HepG2 (cell line): Measurements from ENCODE around the gene FOXA3. TPM values are rescaled to one million over a fixed set of nuclear protein-coding genes. Genes with fewer than 3 reads are reported as not detected.

ENCODE experiments used
- CHD4 ChIP-seq: fragments of 200-600 bp; sonication (generic); IDR thresholded peaks from 2 replicates; pipeline ENCODE4 v1.7.0; 2017; ENCODE audit warnings: mild to moderate bottlenecking, low read length, borderline replicate concordance
- GTF3A ChIP-seq: sonication (generic); formaldehyde crosslinking; conservative IDR thresholded peaks from 2 replicates; pipeline ENCODE4 v1.4.0; 2020; ENCODE audit warnings: mild to moderate bottlenecking, missing genetic modification reagents
- HNF4G ChIP-seq, 2 experiments: sonication (generic) in 1 of 2; formaldehyde crosslinking in 1 of 2; IDR thresholded peaks; 2 replicates each; pipeline versions ENCODE4 v1.4.0 to v1.6.1; 2011 to 2020; ENCODE audit warnings: borderline replicate concordance in 2 of 2, low read depth in 2 of 2, mild to moderate bottlenecking in 2 of 2, low read length in 1 of 2, missing genetic modification reagents in 1 of 2, moderate library complexity in 1 of 2
- JDP2 ChIP-seq: sonication (generic); formaldehyde crosslinking; IDR thresholded peaks from 2 replicates; pipeline ENCODE4 v1.8.1; 2022; ENCODE audit warnings: missing genetic modification reagents, borderline replicate concordance
- KAT7 ChIP-seq: IDR thresholded peaks from 2 replicates; pipeline ENCODE4 v1.6.1; 2018; ENCODE audit warnings: borderline replicate concordance, missing compliant biosample characterization
- MTA3 ChIP-seq: sonication (generic); formaldehyde crosslinking; IDR thresholded peaks from 2 replicates; pipeline ENCODE4 v1.4.0; 2020; ENCODE audit warnings: missing genetic modification reagents
- MTERF4 ChIP-seq: sonication (generic); formaldehyde crosslinking; IDR thresholded peaks from 2 replicates; pipeline ENCODE4 v1.8.0; 2023; ENCODE audit warnings: mild to moderate bottlenecking, missing genetic modification reagents
- NR2F2 ChIP-seq: IDR thresholded peaks from 2 replicates; pipeline ENCODE4 v1.6.1; 2012; ENCODE audit warnings: low read depth, inconsistent platforms, borderline replicate concordance
- POLR2G ChIP-seq: fragments of 200-400 bp; formaldehyde crosslinking; IDR thresholded peaks from 2 replicates; pipeline ENCODE4 v1.6.1; 2018; ENCODE audit warnings: mild to moderate bottlenecking, low read depth, low read length, moderate library complexity
- RFX3 ChIP-seq: IDR thresholded peaks from 2 replicates; pipeline ENCODE4 v1.6.1; 2016; ENCODE audit warnings: missing biosample characterization, missing genetic modification reagents
- RXRA ChIP-seq: sonication (generic); formaldehyde crosslinking; IDR thresholded peaks from 2 replicates; pipeline ENCODE4 v1.5.1; 2020; ENCODE audit warnings: missing genetic modification reagents
- RXRB ChIP-seq: IDR thresholded peaks from 2 replicates; pipeline ENCODE4 v1.6.1; 2016; ENCODE audit warnings: borderline replicate concordance, missing genetic modification reagents, missing compliant biosample characterization
- TBX2 ChIP-seq: sonication (generic); formaldehyde crosslinking; IDR thresholded peaks from 2 replicates; pipeline ENCODE4 v1.5.0; 2020; ENCODE audit warnings: missing genetic modification reagents, mild to moderate bottlenecking, borderline replicate concordance
- TFDP1 ChIP-seq: IDR thresholded peaks from 2 replicates; pipeline ENCODE4 v1.6.1; 2016; ENCODE audit warnings: missing compliant biosample characterization, missing genetic modification reagents, borderline replicate concordance
- TOE1 ChIP-seq: sonication (generic); formaldehyde crosslinking; IDR thresholded peaks from 2 replicates; pipeline ENCODE4 v1.4.0; 2020; ENCODE audit warnings: mild to moderate bottlenecking, missing genetic modification reagents
- YEATS2 ChIP-seq: sonication (generic); formaldehyde crosslinking; IDR thresholded peaks from 2 replicates; pipeline ENCODE4 v1.4.0; 2020; ENCODE audit warnings: missing genetic modification reagents, borderline replicate concordance
- ZBTB33 ChIP-seq: sonication (generic); formaldehyde crosslinking; IDR thresholded peaks from 2 replicates; pipeline ENCODE4 v1.4.0; 2020; ENCODE audit warnings: missing genetic modification reagents
- ZNF230 ChIP-seq: sonication (generic); formaldehyde crosslinking; IDR thresholded peaks from 2 replicates; pipeline ENCODE4 v1.4.0; 2020; ENCODE audit warnings: mild to moderate bottlenecking, missing genetic modification reagents
- ZNF431 ChIP-seq: sonication (generic); formaldehyde crosslinking; IDR thresholded peaks from 2 replicates; pipeline ENCODE4 v1.9.0; 2022; ENCODE audit warnings: missing genetic modification reagents, low read depth, mild to moderate bottlenecking, borderline replicate concordance
- ZNF546 ChIP-seq: sonication (generic); formaldehyde crosslinking; conservative IDR thresholded peaks from 2 replicates; pipeline ENCODE4 v1.8.1; 2023; ENCODE audit warnings: mild to moderate bottlenecking, missing genetic modification reagents
- ZNF567 ChIP-seq: sonication (generic); formaldehyde crosslinking; IDR thresholded peaks from 2 replicates; pipeline ENCODE4 v1.8.1; 2023; ENCODE audit warnings: mild to moderate bottlenecking, missing genetic modification reagents, borderline replicate concordance
- ZNF597 ChIP-seq: sonication (generic); formaldehyde crosslinking; IDR thresholded peaks from 2 replicates; pipeline ENCODE4 v1.5.0; 2020; ENCODE audit warnings: missing genetic modification reagents
- ZNF672 ChIP-seq: sonication (generic); formaldehyde crosslinking; IDR thresholded peaks from 2 replicates; pipeline ENCODE4 v1.8.1; 2022; ENCODE audit warnings: missing genetic modification reagents
- ZNF788 ChIP-seq: sonication (generic); formaldehyde crosslinking; IDR thresholded peaks from 2 replicates; pipeline ENCODE4 v1.5.0; 2020; ENCODE audit warnings: mild to moderate bottlenecking, missing genetic modification reagents, borderline replicate concordance
- polyA plus RNA-seq, 8 experiments: library from polyadenylated mRNA; depleted of rRNA in 3 of 8; stranded (reverse) in 7 of 8; unstranded in 1 of 8; fragments of >200 nt; fragmentation: Illumina TruSeq in 4 of 8; extraction: Trizol in 4 of 8; gene quantifications; 2 replicates each; pipeline versions ENCODE4 v1.2.1 to v1.2.3, GENCODE V29; 2011 to 2016; ENCODE audit warnings: low read depth in 4 of 8, missing spikeins in 1 of 8, mixed read lengths in 1 of 8; ENCODE audit not compliant: insufficient read depth in 1 of 8
- total RNA-seq, 5 experiments: library from RNA; depleted of rRNA; stranded (reverse); fragments of >200 nt; fragmentation: Illumina TruSeq; extraction: Trizol; gene quantifications; 2 replicates each; pipeline ENCODE4 v1.2.3, GENCODE V29; 2016; ENCODE audit warnings: low read depth in 1 of 5

FOXA3 gene
- total and polyA plus RNA-seq, 2 of the 13 experiments (the other 11 are each of a cell fraction or from before 2014, with no cell fraction given): 29.8 to 47.6 TPM

- no peak for TF ChIP-seq CHD4
- no peak for TF ChIP-seq ZBTB33
- TF ChIP-seq POLR2G: peak; percentile 83
- TF ChIP-seq ZNF431 (CRISPR knock-in tag): no peak
- TF ChIP-seq TFDP1 (CRISPR knock-in tag): no peak; the same call in 1 of the 2 replicates
- TF ChIP-seq ZNF230 (CRISPR knock-in tag): no peak
- no peak for TF ChIP-seq RXRB (CRISPR knock-in tag)
- no peak for TF ChIP-seq MTA3 (CRISPR knock-in tag)
- TF ChIP-seq ZNF597 (CRISPR knock-in tag): no peak
- no peak for TF ChIP-seq ZNF672 (CRISPR knock-in tag)
- TF ChIP-seq TOE1 (CRISPR knock-in tag): no peak
- TF ChIP-seq ZNF546 (CRISPR knock-in tag): no peak
- TF ChIP-seq ZNF788 (CRISPR knock-in tag): no peak
- TF ChIP-seq MTERF4 (CRISPR knock-in tag): 0 out of 2 replicates have a peak, but pooled peaks have one; percentile 73
- TF ChIP-seq NR2F2: no peak
- TF ChIP-seq RFX3 (CRISPR knock-in tag): peak; percentile 80
- peak; percentile 30; the same call in 1 of the 2 replicates for TF ChIP-seq YEATS2 (CRISPR knock-in tag)
- TF ChIP-seq GTF3A (CRISPR knock-in tag): no peak
- TF ChIP-seq HNF4G (IDR thresholded peaks at IDR 0.05; ENCODE audit: borderline replicate concordance, low read depth, low read length): no peak
- no peak for TF ChIP-seq HNF4G (CRISPR knock-in tag; IDR thresholded peaks at IDR 0.05; ENCODE audit: borderline replicate concordance, low read depth)
- TF ChIP-seq ZNF567: 0 out of 2 replicates have a peak, but pooled peaks have one; percentile 66
- 0 out of 2 replicates have a peak, but pooled peaks have one; percentile 29 for TF ChIP-seq RXRA (CRISPR knock-in tag)
- TF ChIP-seq TBX2 (CRISPR knock-in tag): peak; percentile 42
- TF ChIP-seq KAT7 (CRISPR knock-in tag): no peak
- TF ChIP-seq JDP2 (CRISPR knock-in tag): no peak
These were observed 38.8 kb downstream of the FOXA3 start (continued) for GRCh38 chr19:45902651-45903625.
